ENCODE measurements around the gene ERBB4.

- TF ChIP-seq CTCF (IDR thresholded peaks at IDR 0.05) (no peak), EP300 (IDR thresholded peaks at IDR 0.05) (no peak), POLR2A (IDR thresholded peaks at IDR 0.05) (no peak), POLR2AphosphoS5 (IDR thresholded peaks at IDR 0.05) (no peak)
Measured at GRCh38 chr2:212007972-212008371, 530.6 kb downstream of the ERBB4 start.
